NCI-H2029 (cell line): ENCODE data around the gene KIF5C.
A peak's percentile ranks its signal among the peaks of the same experiment; 100 is the strongest.

ENCODE experiments used
- DNase-seq: peaks from one replicate; lab custom pipeline; 2025; lab: John Stamatoyannopoulos, UW

The KIF5C gene

GRCh38 chr2:149042881-149043280 is 167.9 kb downstream of the KIF5C start:
- DNase-seq: no peak

GRCh38 chr2:149044500-149044899 is 169.5 kb downstream of the KIF5C start:
- no peak for DNase-seq

- no peak for DNase-seq
These were observed 172.1 kb downstream of the KIF5C start for GRCh38 chr2:149047118-149047517.

GRCh38 chr2:149049142-149049541 is 174.1 kb downstream of the KIF5C start:
- DNase-seq: no peak

GRCh38 chr2:149050188-149050587 is 175.2 kb downstream of the KIF5C start:
- no peak for DNase-seq

- DNase-seq: no peak
These were observed 180.7 kb downstream of the KIF5C start for GRCh38 chr2:149055751-149056150.

GRCh38 chr2:149056541-149057255 is 181.7 kb downstream of the KIF5C start:
- no peak for DNase-seq

GRCh38 chr2:149057401-149057800 is 182.4 kb downstream of the KIF5C start:
- DNase-seq: no peak

- DNase-seq: no peak
These were observed 183.9 kb downstream of the KIF5C start for GRCh38 chr2:149058936-149059335.

GRCh38 chr2:149059822-149060221 is 184.8 kb downstream of the KIF5C start:
- no peak for DNase-seq

GRCh38 chr2:149061133-149061745 is 186.2 kb downstream of the KIF5C start:
- no peak for DNase-seq

GRCh38 chr2:149062531-149062930 is 187.5 kb downstream of the KIF5C start:
- no peak for DNase-seq

- no peak for DNase-seq
These were observed 188.2 kb downstream of the KIF5C start for GRCh38 chr2:149063177-149063576.

- DNase-seq: no peak
These were observed 189.4 kb downstream of the KIF5C start for GRCh38 chr2:149064365-149064841.

- DNase-seq: no peak
These were observed 190.0 kb downstream of the KIF5C start for GRCh38 chr2:149064856-149065630.

GRCh38 chr2:149068225-149068995 is 193.4 kb downstream of the KIF5C start:
- DNase-seq: no peak

GRCh38 chr2:149068996-149069888 is 194.2 kb downstream of the KIF5C start:
- DNase-seq: no peak

GRCh38 chr2:149070681-149071320 is 195.8 kb downstream of the KIF5C start:
- no peak for DNase-seq

GRCh38 chr2:149075105-149075504 is 200.1 kb downstream of the KIF5C start:
- DNase-seq: peak; percentile 20

- no peak for DNase-seq
These were observed 200.8 kb downstream of the KIF5C start for GRCh38 chr2:149075853-149076252.
